Prostate gland (tissue), 2 donors: Measurements from ENCODE around the gene LYPD6B. TPM values are rescaled to one million over a fixed set of nuclear protein-coding genes. Genes with fewer than 3 reads are reported as not detected.

Experiments used
- DNase-seq: peaks from one replicate; pipeline ENCODE4 v3.0.0-alpha.2; 2019; ENCODE audit warnings: low spot score
- H3K27ac ChIP-seq, 2 donors: fragments of 200-600 bp; sonication (generic); 2 replicates each; pipeline ENCODE4 v1.5.1; 2017 to 2019
- H3K27me3 ChIP-seq: fragments of 200-600 bp; sonication (generic); replicated peaks from 2 replicates; pipeline ENCODE4 v1.5.1; 2019; ENCODE audit not compliant: insufficient read depth
- H3K36me3 ChIP-seq, 2 donors: fragments of 200-600 bp; sonication (generic); 1 replicate in 1 of 2; 2 replicates in 1 of 2; pipeline versions ENCODE4 v1.5.1 to v1.8.1; 2017 to 2019
- H3K4me1 ChIP-seq: fragments of 200-600 bp; sonication (generic); replicated peaks from 2 replicates; pipeline ENCODE4 v1.5.1; 2019
- H3K4me3 ChIP-seq, 2 donors: fragments of 200-600 bp; sonication (generic); 2 replicates each; pipeline ENCODE4 v1.5.1; 2017 to 2019
- H3K9me3 ChIP-seq: fragments of 200-600 bp; sonication (generic); 2 replicates; pipeline ENCODE4 v1.5.1; 2017
- CTCF ChIP-seq, 4 experiments: fragments of 200-600 bp in 2 of 4; fragments of 450-650 bp in 2 of 4; sonication (generic) in 2 of 4; IDR thresholded peaks; 1 replicate in 3 of 4; 2 replicates in 1 of 4; pipeline ENCODE4 v1.5.1; 2016 to 2019; ENCODE audit warnings: antibody characterized with exemption in 4 of 4, mild to moderate bottlenecking in 2 of 4, moderate library complexity in 2 of 4
- POLR2A ChIP-seq: fragments of 450-650 bp; IDR thresholded peaks from one replicate; pipeline ENCODE4 v1.6.1; 2016; ENCODE audit warnings: antibody characterized with exemption, mild to moderate bottlenecking
- POLR2AphosphoS5 ChIP-seq: sonication (generic); formaldehyde crosslinking; IDR thresholded peaks from one replicate; pipeline ENCODE4 v1.6.1; 2017; ENCODE audit warnings: antibody characterized with exemption
- WGBS: methylation state at CpG from one replicate; pipeline ENCODE4 v1.1.5; 2018; 5-methylcytosine and 5-hydroxymethylcytosine counted together
- intact Hi-C: fragments of 100-400 bp; cut with DNase I; formaldehyde crosslinking; loops from one replicate; pipeline ENCODE4 v1.14.2; 2022
- total RNA-seq, 2 donors: library from RNA; depleted of rRNA; stranded (reverse); fragments of >200 nt; gene quantifications; one replicate each; pipeline ENCODE4 v1.1.0, GENCODE V29; 2016

Gene LYPD6B
- total RNA-seq, 2 donors from 2014 or later = 16.8 to 17.8 TPM

GRCh38 chr2:149064365-149064841 lies 25.9 kb downstream of the LYPD6B start:
- H3K4me1 ChIP-seq = no peaks in the 10 kb centered on the region
- WGBS = 29% methylated on average over 3 of the region's 3 CpGs
- intact Hi-C loops = no loop called here
- H3K27me3 ChIP-seq = no peaks in the 10 kb centered on the region
- H3K9me3 ChIP-seq = no peaks in the 10 kb centered on the region
- no peak overlapping the region for H3K4me3 ChIP-seq
- H3K36me3 ChIP-seq = no peaks in the 10 kb centered on the region
- TF ChIP-seq POLR2A (no peak), CTCF (IDR thresholded peaks at IDR 0.05) (no peak), POLR2AphosphoS5 (no peak)
- no peak for DNase-seq
- no peak overlapping the region for H3K27ac ChIP-seq

- TF ChIP-seq POLR2A (no peak), POLR2AphosphoS5 (no peak), CTCF (IDR thresholded peaks at IDR 0.05) (no peak)
- Histone ChIP-seq H3K27ac (no peak overlapping the region), H3K9me3 (no peaks in the 10 kb centered on the region), H3K4me3 (no peak overlapping the region), H3K4me1 (no peaks in the 10 kb centered on the region), H3K36me3 (no peaks in the 10 kb centered on the region), H3K27me3 (no peaks in the 10 kb centered on the region)
- 64% methylated on average over 5 of the region's 5 CpGs for whole genome bisulfite sequencing
- DNase-seq = no peak
- intact Hi-C loops = no loop called here
Measured at GRCh38 chr2:149064856-149065630, 26.5 kb downstream of the LYPD6B start.

GRCh38 chr2:149068225-149068995 lies 29.9 kb downstream of the LYPD6B start:
- H3K27ac ChIP-seq = peak overlapping the region in 1 of 2 donors; percentile 27
- intact Hi-C loops = no loop called here
- no peak for DNase-seq
- H3K4me3 ChIP-seq = no peak overlapping the region
- no peaks in the 10 kb centered on the region for H3K27me3 ChIP-seq
- H3K9me3 ChIP-seq = no peaks in the 10 kb centered on the region
- no peaks in the 10 kb centered on the region for H3K4me1 ChIP-seq
- 83% methylated on average over 6 of the region's 6 CpGs for WGBS
- H3K36me3 ChIP-seq = no peaks in the 10 kb centered on the region
- TF ChIP-seq CTCF (IDR thresholded peaks at IDR 0.05) = no peak
- TF ChIP-seq POLR2A = no peak
- no peak for TF ChIP-seq POLR2AphosphoS5

GRCh38 chr2:149068996-149069888 lies 30.7 kb downstream of the LYPD6B start:
- Histone ChIP-seq H3K27me3 (no peaks in the 10 kb centered on the region), H3K27ac (peak overlapping the region in 1 of 2 donors; percentile 27), H3K4me3 (no peak overlapping the region), H3K9me3 (no peaks in the 10 kb centered on the region), H3K4me1 (no peaks in the 10 kb centered on the region), H3K36me3 (no peaks in the 10 kb centered on the region)
- DNase-seq = peak; percentile 82
- intact Hi-C loops = no loop called here
- peak; percentile 80 for TF ChIP-seq POLR2AphosphoS5
- no peak for TF ChIP-seq CTCF (IDR thresholded peaks at IDR 0.05)
- 26% methylated on average over 5 of the region's 5 CpGs for WGBS
